Measurements from ENCODE around the gene PPP1R15A.
"Not testable (repeated sequence)": the region's sequence is repeated elsewhere in the genome, so short reads cannot be mapped to it uniquely, and the experiment has no call there.

PPP1R15A gene

GRCh38 chr19:48881741-48882657 lies 9.8 kb downstream of the PPP1R15A start:
- no peak for DNase-seq

GRCh38 chr19:48883726-48884125 lies 11.5 kb downstream of the PPP1R15A start:
- DNase-seq, result no peak

- no peak for DNase-seq
Observed at GRCh38 chr19:48887861-48888612, 15.8 kb downstream of the PPP1R15A start.

GRCh38 chr19:48889496-48889895 lies 17.3 kb downstream of the PPP1R15A start:
- not testable (repeated sequence) for DNase-seq

- DNase-seq, result no peak
Observed at GRCh38 chr19:48890551-48890950, 18.3 kb downstream of the PPP1R15A start.

- DNase-seq, result no peak
Observed at GRCh38 chr19:48895226-48895625, 23.0 kb downstream of the PPP1R15A start.

GRCh38 chr19:48896191-48896720 lies 24.0 kb downstream of the PPP1R15A start:
- peak; percentile 41 to 61 for DNase-seq

DNA sequence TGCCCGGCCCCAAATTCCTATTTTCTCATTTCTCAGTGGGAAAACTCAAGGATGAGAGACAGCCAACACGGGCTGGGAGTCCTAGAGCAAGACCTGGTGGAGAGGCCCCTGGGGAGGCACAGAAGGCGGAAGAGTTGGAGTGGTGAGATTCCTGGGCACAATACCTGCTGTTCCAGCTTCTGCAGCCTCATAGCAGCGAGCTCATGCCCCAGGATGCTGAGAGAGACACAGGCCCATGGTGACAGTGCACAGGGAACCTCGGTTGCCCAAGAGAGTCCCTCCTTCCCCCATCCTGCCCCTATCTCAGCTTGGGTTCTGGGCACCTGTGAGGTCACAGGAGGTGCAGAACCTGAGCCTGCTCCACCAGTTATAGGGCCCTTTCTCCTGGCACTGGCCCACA lies 25.0 kb downstream of the PPP1R15A start:
- no peak for DNase-seq

DNA sequence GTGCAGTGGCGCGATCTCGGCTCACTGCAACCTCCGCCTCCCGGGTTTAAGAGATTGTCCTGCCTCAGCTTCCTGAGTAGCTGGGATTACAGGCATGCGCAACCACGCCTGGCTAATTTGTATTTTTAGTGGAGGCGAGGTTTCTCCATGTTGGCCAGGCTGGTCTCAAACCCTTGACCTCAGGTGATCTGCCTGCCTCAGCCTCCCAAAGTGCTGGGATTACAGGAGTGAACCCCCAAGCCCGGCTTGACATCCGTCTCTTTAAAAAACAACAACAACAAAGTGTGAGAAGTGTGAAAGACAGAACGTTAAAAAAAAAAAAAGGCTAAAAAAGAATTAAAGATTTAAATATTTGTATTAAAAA lies 27.1 kb downstream of the PPP1R15A start:
- not testable (repeated sequence) for DNase-seq

DNA sequence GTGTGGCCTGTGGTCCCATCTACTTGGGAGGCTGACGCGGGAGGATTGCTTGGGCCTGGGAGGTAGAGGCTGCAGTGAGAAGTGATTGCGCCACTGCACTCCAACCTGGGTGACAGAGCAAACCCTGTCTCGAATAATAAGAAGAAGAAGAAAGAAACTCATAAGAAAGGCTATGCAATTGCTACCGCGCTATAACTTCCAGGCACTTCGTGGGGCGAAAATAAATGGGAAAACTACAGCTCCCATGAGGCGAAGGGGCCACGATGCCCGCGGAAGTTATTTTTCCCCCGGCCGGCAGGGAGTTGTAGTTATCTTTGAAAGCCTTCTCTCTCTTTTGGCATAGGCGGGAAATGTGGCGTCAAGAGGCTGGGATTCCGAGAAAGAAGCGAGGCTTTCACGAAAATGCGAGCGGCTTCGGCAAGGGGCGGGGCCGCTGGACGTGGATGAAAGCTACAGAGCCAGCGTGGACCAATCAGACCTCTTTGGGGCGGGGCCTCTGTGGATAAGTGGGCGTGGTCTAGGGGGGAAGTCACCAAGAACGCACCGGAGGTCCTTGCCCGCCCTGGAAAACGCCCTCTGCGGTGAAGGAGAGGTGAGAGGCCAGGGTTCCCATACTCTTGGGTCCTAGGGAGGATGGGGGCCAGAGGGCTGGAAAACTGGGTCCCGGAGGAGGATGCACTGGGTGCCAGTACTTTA lies 27.7 kb downstream of the PPP1R15A start, which contains the start of gene NUCB1:
TSS of gene NUCB1 (plus strand) at position 532 of the 696 bp plus-strand sequence. CDS start 485 bp downstream, outside the sequence.
- DNase-seq, result peak; percentile 100

DNA sequence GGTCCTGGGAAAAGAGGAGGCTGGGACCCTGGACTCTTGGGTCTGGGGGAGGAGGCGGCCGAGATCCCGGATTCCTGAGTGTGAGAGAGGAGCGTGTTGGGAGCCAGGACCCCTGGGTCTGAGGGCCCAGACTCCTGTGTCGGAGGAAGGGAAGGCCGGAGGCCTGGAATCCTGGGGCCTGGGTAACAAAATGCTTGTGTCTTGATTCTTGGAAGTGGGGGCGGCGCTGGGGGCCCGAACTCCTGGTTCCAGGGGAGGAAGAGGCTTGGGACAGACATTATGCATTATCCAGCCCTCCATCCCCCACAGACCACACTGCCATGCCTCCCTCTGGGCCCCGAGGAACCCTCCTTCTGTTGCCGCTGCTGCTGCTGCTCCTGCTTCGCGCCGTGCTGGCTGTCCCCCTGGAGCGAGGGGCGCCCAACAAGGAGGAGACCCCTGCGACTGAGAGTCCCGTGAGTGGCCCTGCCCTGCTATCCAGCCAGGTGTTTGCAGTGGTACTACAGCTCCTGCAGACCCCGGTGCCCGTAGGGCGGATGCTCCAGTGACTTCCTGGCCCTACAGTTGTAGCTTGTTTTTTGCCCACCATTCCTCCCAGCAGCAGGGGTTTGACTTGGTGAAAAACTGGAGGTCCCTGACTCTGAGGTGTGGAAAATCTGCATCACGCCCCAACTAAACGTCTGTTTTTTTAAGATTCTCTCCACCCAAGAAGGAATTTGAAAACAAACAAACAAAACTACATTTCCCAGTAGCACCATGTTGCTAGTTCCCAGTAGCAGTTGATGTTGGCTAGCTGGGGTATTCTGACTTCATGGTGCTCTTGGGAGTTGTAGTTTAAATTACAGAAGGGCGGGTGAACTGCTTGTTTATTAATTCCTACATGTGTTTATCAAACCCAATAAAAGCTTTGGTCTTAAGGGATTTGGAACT lies 28.5 kb downstream of the PPP1R15A start:
- peak; percentile 13 to 23 for DNase-seq

DNA sequence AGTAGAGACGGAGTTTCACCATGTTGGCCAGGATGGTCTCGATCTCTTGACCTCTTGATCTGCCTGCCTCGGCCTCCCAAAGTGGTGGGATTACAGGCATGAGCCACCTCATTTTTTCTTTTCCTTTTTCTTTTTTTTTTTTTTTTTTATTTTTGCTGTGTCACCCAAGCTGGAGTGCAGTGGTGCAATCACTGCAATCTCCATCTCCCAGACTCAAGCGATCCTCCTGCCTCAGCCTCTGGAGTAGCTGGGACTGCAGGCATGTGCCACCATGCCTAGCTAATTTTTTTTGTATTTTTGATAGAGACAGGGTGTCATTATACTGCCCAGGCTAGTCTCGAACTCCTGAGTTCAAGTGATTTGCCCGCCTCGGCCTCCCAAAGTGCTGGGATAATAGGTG lies 30.1 kb downstream of the PPP1R15A start:
- DNase-seq, result not testable (repeated sequence)

DNA sequence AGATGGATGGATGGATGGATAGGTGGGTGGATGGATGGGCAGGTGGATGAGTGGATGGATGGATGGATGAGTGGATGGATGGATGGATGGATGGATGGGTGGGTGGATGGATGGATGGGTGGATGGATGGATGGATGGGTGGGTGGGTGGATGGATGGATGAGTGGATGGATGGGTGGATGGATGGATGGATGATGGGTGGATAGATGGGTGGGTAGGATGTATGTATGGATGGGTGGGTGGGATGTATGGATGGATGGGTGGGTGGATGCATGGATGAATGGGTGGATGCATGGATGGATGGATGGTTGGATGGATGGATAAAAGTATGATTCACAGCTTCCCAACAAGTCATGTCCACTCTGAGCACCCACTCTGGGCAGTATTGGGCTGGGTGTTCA lies 31.6 kb downstream of the PPP1R15A start:
- not testable (repeated sequence) for DNase-seq

- no peak for DNase-seq
Observed at GRCh38 chr19:48905664-48906063, 33.4 kb downstream of the PPP1R15A start.

- DNase-seq, result no peak
Observed at GRCh38 chr19:48906324-48906723, 34.1 kb downstream of the PPP1R15A start.

GRCh38 chr19:48907671-48908070 lies 35.5 kb downstream of the PPP1R15A start:
- no peak for DNase-seq

GRCh38 chr19:48909424-48910077 lies 37.3 kb downstream of the PPP1R15A start:
- not testable (repeated sequence) for DNase-seq

DNA sequence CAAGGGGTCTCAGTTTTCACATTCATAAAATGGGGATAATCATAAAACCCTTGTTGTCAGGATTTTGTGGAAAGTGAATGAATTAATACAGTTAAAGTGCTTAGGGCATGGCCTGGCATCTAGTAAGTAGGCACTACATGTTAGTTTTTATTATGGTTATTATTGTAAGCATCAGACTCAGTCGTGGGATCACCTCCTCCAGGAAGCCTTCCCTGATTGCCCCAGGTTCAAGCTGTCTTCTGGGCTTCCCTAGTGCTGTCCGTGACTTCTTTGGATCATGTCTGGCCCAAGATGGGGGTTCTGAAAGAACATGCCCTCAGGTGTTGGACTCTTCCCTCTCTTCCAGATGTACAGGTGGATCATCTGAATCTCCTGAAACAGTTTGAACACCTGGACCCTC lies 38.6 kb downstream of the PPP1R15A start:
- DNase-seq, result no peak

- no peak for DNase-seq
Observed at GRCh38 chr19:48913114-48913889, 41.1 kb downstream of the PPP1R15A start.

- DNase-seq, result no peak
Observed at GRCh38 chr19:48914181-48914580, 42.0 kb downstream of the PPP1R15A start.
